OCI-M2 (cell line): ENCODE measurements around the gene SAE1.
"Not testable (repeated sequence)": the region's sequence is repeated elsewhere in the genome, so short reads cannot be mapped to it uniquely, and the experiment has no call there.

ENCODE experiments used
- DNase-seq: peaks from one replicate; lab custom pipeline; 2025; ENCODE audit not compliant: unreplicated experiment; lab: John Stamatoyannopoulos, UW

Gene SAE1

DNA sequence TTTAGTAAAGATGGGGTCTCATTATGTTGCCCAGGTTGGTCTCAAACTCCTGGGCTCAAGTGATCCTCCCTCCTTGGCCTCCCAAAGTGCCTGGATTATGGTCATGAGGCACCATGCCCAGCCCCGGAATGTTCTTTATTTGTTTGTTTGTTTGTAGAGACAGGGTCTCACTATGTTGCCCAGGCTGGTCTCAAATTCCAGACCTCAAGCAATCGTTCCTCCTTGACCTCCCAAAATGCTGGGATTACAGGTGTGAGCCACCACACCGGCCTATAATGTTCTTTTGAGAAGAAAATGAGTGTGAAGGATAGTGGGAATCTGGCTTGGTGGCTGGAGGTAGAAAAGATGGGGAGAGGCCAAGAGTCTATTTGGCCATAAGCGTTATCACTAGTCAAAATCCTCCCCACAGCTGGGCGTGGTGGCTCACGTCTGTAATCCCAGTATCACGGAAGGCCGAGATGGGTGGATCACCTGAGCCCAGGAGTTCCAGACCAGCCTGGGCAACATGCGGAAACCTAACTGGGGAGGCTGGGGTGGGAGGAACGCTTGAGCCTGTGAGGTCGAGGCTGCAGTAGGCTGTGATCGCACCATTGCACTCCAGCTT is 105.5 kb downstream of the SAE1 start:
- DNase-seq = no peak

DNA sequence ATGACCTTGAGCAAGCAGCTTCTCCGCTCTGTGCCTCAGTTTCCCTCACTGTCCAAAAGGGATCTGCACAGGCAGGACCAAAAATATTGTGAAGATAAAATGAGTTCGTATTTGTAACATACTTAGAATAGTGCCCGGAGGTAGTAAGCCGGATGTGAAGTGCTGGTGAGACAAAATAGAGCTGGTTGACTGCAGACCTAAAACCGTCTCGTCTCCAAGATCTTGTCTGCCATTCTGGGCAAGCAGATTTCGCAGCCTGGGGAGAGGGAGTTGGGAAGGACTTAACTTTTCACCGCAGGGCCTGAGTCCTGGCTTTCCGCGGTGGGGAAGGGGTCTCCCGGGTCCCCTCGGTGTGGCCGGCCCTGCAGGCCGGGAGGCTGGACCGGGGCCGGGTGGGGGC is 108.5 kb downstream of the SAE1 start:
- DNase-seq = no peak

GRCh38 chr19:47239610-47240296 is 109.1 kb downstream of the SAE1 start:
- DNase-seq = no peak

GRCh38 chr19:47240556-47240955 is 109.9 kb downstream of the SAE1 start:
- DNase-seq = no peak

DNA sequence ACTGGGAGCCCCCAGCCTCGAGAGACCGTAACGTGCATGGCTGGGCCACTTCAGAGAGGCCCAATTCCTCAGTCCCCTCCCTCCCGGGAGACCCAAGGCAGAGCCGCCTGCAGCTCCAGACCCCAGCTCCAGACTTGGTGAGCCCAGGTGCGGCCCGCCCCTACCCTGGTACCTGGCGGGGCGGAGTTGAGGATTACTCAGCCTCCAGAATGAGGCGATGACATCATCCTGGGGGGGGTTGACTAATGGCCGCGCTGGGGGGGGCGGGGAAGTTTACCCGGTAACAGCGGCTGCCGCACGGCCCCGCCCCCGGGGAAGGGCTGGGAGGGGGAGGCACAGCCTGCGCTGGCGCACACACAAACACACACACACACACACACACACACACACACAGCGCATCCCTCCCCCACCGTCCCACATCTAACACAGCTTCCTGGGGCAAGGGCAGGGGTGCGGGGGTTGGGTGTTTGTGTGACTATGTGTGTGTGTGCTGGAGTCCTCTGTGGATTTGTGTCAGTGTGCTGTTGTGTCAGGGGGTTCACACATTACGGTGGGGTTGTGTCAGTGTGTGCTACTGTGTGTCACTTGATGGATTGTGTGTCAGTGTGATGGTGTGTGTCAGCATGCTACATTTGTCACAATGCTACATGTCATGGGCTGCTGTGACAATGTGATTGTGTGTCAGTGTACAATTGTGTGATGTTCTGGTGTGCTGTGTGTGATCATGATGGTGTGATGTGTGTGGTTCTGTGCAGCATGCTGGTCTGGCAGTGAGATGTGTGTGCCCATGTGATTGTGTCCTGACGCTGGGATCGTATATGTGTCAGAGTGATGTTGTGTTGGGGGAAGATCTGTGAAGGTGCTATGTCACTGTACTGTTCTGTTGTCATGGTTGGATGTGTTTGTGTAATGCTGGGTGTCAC is 110.6 kb downstream of the SAE1 start:
- DNase-seq = no peak

GRCh38 chr19:47241919-47242577 is 111.4 kb downstream of the SAE1 start:
- no peak for DNase-seq

- DNase-seq = no peak
These were observed 112.7 kb downstream of the SAE1 start for GRCh38 chr19:47243364-47243775.

DNA sequence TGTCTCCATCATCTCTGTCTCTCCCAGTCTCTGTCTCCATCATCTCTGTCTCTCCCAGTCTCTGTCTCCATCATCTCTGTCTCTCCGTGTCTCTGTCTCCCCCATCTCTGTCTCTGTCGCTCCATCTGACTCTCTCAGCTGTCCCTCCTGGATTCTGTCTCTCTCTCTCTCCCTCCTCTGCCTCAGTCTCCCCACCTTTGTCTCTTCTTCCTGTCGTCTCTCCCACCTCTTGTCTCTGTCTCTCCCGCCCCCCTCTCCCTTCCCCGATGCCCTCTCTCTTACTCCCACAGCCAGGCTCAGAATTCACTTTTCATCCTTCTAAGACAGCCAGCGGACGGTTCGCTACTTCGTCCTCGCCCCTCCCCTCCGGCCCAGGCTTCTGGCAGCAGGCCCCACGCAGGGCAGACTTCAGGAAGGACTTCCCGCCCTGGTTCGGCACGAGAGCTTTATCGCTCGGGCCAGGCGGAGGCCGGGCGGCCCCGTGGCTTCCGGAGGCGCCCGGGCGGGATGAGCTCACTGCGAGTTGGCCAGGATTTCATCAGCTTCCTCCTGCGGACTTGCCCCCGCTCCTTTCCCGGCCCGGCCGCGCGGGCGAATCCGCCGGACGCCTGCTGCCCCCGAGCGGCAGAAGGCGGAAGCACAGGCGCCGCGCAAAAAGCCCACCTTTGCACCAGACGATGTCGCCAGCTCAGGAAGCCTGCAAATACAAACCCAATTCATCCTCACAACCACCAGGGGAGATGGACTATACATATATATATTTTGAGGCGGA is 113.3 kb downstream of the SAE1 start:
- DNase-seq = peak; percentile 87

DNA sequence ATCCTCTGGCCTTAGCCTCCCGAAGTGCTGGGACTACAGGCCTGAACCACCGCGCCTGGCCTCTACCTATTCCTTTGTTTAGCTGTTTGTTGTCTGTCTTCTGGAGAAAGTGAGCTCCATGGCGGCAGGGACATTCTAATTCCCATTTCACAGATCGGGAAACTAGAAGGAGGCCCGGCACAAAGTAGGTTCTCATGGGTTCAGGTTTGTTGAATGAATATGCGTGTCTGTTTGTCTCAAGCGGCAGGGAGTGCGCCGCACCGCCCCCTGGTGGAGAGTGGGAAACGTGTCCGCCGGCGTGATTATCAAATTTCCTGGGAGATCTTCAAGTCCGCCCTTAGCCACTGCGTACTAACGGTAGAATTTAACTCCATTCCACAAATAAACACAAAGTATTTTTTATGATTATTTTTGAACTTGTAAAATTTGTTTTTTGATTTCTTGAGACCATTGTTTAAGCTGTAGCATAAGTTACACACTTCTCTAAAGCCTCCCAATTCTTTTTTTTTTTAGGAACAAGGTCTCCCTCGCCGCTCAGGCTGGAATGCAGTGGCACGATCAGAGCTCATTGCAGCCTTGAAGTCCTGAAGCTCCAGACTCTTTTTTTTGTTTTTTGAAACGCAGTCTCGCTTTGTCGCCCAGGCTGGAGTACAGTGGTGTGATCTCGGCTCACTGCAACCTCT is 116.8 kb downstream of the SAE1 start:
- no peak for DNase-seq

DNA sequence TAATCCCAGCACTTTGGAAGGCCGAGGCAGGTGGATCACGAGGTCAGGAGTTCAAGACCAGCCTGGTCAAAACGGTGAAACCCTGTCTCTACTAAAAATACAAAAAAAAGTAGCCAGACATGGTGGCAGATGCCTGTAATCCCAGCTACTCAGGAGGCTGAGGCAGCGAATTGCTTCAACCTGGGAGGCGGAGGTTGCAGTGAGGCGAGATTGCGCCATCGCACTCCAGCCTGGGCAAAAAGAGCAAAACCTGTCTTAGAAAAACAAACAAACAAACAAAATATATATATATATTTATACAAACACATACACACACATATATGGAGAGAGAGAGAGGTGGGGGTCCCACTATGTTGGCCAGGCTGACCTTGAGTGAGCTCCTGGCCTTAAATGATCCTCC is 122.4 kb downstream of the SAE1 start:
- DNase-seq = not testable (repeated sequence)

DNA sequence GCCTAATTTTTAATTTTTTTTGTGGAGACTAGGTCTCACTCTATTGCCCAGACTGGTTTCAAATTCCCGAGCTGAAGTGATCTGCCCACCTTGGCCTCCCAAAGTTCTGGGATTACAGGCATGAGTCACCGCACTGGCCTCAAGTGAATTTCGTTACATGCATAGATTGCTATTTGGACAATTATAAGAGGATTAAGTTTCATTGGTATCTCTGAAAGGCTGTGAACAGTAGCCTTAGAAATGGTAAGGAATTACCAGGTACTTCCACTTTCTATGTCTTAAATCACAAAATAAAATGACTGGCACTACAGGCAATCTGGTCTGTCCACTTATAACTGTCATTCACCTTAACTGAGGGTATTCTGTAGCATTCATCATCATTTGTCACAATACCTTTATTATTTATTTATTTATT is 122.8 kb downstream of the SAE1 start:
- DNase-seq = no peak

GRCh38 chr19:47253970-47254369 is 123.3 kb downstream of the SAE1 start:
- DNase-seq = no peak

DNA sequence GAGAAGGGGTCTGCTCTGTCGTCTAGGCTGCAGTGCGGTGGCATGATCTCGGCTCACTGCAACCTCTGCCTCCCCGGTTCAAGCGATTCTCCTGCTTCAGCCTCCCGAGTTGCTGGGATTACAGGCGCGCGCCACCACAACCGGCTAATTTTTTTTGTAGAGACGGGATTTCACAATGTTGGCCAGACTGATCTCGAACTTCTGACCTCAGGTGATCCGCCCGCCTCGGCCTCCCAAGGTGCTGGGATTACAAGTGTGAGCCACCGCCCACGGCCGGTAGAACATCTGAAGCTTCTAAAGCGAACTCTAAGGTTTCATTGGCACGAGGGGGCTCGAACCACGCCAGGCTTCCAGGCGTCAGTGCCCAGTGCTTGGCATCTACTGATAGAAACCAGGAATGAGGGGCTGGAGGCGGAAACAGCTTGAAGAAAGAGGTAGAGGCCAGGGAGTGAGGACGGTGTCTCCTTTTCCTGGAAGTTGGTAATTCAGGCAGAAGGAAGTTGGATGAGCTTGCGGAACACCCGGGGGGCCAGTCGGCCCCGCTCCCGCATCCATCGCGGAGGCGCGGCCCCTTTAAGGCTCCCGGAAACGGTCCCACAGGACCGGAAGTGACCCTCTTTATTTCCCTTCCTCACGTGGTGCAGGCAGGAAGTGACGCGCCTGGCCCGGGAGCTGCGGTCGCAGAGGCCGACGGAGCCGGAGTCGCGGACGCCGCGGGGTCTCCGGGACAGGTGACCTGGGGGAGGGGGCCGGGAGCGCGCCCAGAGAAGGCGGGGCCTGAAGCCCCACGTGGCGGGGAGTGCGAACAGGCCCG is 125.5 kb downstream of the SAE1 start, which contains the start of gene CCDC9:
TSS of gene CCDC9 (plus strand) at position 647 of the 814 bp plus-strand sequence. CDS start 1,876 bp downstream, outside the sequence.
- DNase-seq = peak; percentile 69

DNA sequence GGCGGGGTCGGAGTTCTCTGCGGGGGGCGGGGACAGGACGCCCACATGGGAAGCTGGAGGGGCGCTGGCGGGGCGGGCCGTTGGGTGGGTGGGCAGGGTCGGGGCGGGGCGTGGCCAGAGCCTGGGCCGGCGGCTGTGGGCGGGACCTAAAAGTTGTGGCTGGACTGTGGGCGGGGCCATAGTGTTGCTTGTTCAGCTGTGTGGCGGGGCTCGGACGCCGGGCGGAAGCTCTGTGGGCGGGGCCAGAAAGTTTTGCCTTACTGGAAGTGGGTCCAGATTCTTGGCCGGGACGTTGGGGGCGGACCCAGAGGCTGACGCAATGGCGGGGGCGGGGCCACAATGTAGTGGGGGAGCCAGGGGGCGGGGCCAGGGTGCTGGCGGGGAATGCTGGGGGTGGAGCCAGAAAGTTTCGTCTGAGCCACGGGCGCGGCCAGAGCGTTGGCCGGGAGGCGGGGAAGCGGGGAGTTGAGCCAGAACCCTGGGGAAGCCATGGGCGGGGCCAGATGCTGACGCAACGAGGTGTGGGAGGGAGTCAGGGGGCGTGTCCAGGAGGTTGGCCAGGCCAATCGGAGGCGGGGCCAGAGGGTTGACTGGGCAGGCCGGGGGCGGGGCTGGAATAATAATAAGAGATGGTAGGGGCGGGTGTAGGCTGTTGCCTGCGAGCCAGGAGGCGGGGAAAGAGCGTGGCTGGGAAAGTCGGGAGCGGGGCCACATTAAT is 126.2 kb downstream of the SAE1 start:
- peak; percentile 99 for DNase-seq

DNA sequence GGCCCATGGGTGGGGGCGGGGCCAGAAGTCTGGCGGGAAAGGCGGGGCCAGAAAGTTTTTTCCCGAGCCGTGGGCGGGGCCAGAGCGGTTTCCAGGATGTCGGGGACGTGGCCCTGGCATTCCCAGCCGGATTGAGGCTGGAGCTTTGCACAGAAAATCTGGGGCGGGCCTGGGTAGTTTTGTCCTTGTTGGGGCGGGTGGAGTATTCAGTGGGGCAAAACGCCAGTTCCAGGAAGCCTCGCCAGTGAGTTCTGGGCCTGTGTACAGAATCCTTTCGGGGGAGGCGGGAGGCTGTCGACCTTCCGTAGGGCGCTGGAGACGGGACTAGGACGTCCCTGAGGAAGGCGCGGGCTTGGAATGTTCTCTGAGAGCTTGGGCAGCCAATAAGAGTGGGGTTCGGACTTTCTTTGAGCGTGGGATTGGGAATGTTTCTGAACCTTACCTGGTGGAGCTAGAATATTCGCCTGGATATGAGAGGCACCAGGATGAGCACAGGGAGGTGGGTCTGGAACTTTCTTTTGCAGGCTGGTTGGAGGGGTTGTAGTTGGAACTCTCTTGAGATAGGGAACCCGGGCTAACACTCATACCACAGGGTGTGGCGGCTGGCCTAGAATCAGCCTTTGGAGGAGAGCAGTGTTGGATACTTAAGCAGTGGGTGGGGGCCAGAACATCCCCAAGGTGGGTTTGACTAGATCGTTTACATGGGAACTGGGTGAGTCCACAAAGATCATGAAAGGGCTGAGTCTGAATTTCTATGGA is 127.0 kb downstream of the SAE1 start:
- DNase-seq = no peak

DNA sequence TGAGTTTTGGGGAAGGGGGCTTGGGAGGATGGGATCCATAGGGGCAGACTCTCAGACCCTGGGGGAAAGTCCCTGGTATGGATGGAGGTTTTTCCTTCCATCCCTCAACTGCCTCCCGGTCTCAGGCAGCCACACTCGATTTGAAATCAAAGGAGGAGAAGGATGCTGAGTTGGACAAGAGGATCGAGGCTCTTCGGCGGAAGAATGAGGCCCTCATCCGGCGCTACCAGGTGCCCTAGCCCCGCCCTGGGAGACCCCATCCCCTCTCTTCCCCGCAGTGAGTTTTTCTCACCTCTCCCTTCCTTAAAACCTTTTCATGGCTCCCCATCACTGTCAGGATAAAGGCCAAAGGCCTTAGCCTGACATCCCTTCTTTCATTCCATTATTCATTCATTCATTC is 127.8 kb downstream of the SAE1 start:
- no peak for DNase-seq

DNA sequence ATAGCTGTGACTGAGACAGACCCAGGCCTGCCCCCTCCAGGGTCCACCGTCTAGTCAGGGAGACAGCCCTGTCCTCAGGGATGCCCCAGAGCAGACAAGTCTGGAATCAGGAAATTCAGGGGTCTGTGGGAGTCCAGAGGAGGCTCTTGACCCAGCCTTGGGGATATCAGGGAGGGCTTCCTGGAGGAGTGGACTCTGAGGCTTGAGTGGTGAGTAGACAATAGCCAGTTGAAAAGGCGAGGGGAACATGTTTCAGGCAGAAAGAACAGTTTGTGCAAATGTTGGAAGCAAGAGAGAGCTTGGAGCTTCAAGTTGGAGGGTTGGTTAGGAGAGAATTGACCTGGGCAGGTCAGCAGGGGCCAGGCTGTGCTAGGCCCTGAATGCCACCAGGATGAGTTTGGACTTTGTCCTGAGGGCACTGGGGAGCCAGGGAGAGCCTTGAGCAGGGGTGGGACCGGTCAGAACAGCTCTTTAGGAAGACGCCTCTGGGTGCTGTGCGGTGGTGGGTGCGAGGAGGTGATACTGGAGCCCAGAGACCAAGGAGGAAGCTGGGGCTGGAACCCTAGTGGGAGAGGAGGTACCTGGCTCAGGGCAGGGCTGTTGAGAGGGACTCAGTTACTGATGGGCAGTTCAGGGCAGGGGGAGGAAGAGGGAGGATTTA is 128.4 kb downstream of the SAE1 start:
- no peak for DNase-seq
